Progenitor cell of endocrine pancreas (in vitro differentiated cells): ENCODE measurements around the gene HAPLN2. TPM values are rescaled to one million over a fixed set of nuclear protein-coding genes. Genes with fewer than 3 reads are reported as not detected.

ENCODE experiments used
- DNase-seq: peaks from one replicate; pipeline ENCODE4 v3.0.0; 2021; ENCODE audit warnings: low spot score; ENCODE audit not compliant: unreplicated experiment
- H3K27ac Mint-ChIP-seq: 2 replicates; pipeline ENCODE4 v1.8.0; 2021; ENCODE audit warnings: mild to moderate bottlenecking, moderate library complexity, mixed read lengths
- H3K27me3 Mint-ChIP-seq: 2 replicates; pipeline ENCODE4 v1.8.0; 2021; ENCODE audit warnings: mixed read lengths
- H3K36me3 Mint-ChIP-seq: 2 replicates; pipeline ENCODE4 v1.8.0; 2022; ENCODE audit warnings: mixed read lengths; ENCODE audit not compliant: insufficient read depth
- H3K4me1 Mint-ChIP-seq: 2 replicates; pipeline ENCODE4 v1.8.0; 2021; ENCODE audit warnings: low read depth, mixed read lengths
- H3K4me3 Mint-ChIP-seq: 2 replicates; pipeline ENCODE4 v1.8.0; 2021; ENCODE audit warnings: low read depth, mild to moderate bottlenecking, moderate library complexity, mixed read lengths
- H3K9me3 Mint-ChIP-seq: 2 replicates; pipeline ENCODE4 v1.8.0; 2021; ENCODE audit warnings: low read depth, mixed read lengths
- total RNA-seq: library from RNA; stranded (reverse); gene quantifications from 2 replicates; pipeline ENCODE4 v1.2.1, GENCODE V29; 2021
- TF ChIP-seq, protein P1 (sequence below): fragments of 200-600 bp; sonication (generic); IDR thresholded peaks from one replicate; pipeline ENCODE4 v1.5.0; 2021; ENCODE audit warnings: antibody characterized with exemption, mild to moderate bottlenecking; ENCODE audit not compliant: unreplicated experiment

HAPLN2 gene
- total RNA-seq, 1 donor from 2014 or later, result 0.38 TPM

GRCh38 chr1:156623946-156624813 is 5.0 kb downstream of the HAPLN2 start:
- H3K27me3 Mint-ChIP-seq, result peaks cover 75% of the 10 kb centered on the region
- peaks cover 3% of the 10 kb centered on the region for H3K4me1 Mint-ChIP-seq
- no peak overlapping the region for H3K27ac Mint-ChIP-seq
- TF ChIP-seq, protein P1, sequence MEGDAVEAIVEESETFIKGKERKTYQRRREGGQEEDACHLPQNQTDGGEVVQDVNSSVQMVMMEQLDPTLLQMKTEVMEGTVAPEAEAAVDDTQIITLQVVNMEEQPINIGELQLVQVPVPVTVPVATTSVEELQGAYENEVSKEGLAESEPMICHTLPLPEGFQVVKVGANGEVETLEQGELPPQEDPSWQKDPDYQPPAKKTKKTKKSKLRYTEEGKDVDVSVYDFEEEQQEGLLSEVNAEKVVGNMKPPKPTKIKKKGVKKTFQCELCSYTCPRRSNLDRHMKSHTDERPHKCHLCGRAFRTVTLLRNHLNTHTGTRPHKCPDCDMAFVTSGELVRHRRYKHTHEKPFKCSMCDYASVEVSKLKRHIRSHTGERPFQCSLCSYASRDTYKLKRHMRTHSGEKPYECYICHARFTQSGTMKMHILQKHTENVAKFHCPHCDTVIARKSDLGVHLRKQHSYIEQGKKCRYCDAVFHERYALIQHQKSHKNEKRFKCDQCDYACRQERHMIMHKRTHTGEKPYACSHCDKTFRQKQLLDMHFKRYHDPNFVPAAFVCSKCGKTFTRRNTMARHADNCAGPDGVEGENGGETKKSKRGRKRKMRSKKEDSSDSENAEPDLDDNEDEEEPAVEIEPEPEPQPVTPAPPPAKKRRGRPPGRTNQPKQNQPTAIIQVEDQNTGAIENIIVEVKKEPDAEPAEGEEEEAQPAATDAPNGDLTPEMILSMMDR, result peak; percentile 48
- no peaks in the 10 kb centered on the region for H3K36me3 Mint-ChIP-seq
- no peaks in the 10 kb centered on the region for H3K9me3 Mint-ChIP-seq
- peak overlapping the region; percentile 35 for H3K4me3 Mint-ChIP-seq
- peak; percentile 54 for DNase-seq

DNA sequence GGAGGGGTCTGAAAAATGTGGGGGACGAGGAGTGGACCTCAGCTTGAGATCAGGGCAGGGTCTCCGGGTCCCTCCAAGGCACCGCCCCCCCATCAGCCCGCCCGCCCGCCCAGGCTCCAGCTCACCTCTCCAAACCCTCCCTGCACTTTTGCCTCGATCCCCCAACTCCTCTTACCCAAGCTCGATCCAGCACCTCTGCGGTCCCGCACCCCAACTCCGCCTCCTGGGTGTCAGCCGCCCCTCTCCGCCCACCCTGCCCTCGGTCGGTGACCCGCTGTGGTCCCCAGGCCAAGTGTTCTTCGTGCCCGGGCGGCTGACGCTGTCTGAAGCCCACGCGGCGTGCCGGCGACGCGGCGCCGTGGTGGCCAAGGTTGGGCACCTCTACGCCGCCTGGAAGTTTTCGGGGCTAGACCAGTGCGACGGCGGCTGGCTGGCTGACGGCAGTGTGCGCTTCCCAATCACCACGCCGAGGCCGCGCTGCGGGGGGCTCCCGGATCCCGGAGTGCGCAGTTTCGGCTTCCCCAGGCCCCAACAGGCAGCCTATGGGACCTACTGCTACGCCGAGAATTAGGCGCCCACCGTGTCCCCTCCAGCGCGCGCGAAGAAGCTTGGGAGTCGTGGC is 5.7 kb downstream of the HAPLN2 start:
- no peak for DNase-seq
- no peak overlapping the region for H3K4me3 Mint-ChIP-seq
- H3K4me1 Mint-ChIP-seq, result peaks cover 3% of the 10 kb centered on the region
- no peaks in the 10 kb centered on the region for H3K36me3 Mint-ChIP-seq
- H3K9me3 Mint-ChIP-seq, result no peaks in the 10 kb centered on the region
- no peak overlapping the region for H3K27ac Mint-ChIP-seq
- TF ChIP-seq, protein P1, result no peak
- peaks cover 71% of the 10 kb centered on the region for H3K27me3 Mint-ChIP-seq

DNA sequence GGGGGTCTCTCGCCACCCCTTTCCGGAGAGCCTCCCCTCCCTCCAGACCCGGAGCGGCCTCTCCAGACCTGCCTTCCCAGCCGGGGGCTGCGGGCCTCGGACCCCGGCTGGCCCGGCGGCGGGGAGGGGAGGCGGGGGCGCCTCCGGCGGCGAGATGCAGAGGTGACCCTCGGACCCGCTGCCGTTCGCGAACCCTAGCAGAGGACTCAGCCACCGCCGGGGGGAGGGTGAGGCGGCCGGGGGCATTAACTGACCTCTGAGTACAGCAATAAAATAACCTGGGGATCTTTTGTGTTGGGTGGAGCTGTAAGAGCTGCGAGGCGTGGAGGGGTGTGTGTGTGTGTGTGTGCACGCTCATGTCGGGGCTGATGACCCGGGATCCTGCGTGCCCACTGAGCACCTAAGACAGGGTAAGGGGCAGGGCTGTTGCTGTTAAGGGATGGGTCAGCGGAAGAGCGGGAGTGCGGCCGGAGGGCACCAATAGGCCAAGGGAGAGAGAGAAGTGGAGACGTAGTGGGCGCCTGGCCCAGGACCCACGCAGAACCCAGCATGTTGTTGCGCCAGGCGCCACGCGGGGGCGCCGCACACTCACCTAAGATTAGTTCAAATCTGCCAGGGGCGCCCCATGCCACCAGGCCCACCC is 6.3 kb downstream of the HAPLN2 start:
- Mint-ChIP-seq H3K36me3 (no peaks in the 10 kb centered on the region), H3K9me3 (no peaks in the 10 kb centered on the region), H3K4me1 (peaks cover 3% of the 10 kb centered on the region), H3K4me3 (peak overlapping the region; percentile 53), H3K27ac (no peak overlapping the region), H3K27me3 (peaks cover 65% of the 10 kb centered on the region)
- peak; percentile 41 for DNase-seq
- TF ChIP-seq, protein P1, result peak; percentile 70

DNA sequence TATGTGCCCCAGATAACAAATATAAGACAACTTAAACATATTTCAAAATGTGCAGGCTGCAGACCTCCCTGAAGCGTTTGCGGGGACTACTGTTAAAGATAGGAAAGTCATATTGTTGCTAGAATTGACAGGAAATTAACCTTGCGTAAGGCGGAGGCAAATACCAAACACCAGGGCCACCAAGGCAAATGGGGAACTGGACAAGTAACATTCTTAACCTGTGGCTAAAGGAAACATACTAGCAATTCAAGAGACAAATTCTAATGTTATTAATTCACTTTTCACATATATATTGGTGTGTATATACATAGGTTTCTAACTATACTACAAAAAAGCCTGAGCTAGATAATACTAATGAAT is 6.8 kb downstream of the HAPLN2 start:
- peaks cover 3% of the 10 kb centered on the region for H3K4me1 Mint-ChIP-seq
- TF ChIP-seq, protein P1, result no peak
- no peak overlapping the region for H3K4me3 Mint-ChIP-seq
- no peaks in the 10 kb centered on the region for H3K36me3 Mint-ChIP-seq
- H3K27ac Mint-ChIP-seq, result no peak overlapping the region
- DNase-seq, result no peak
- H3K9me3 Mint-ChIP-seq, result no peaks in the 10 kb centered on the region
- H3K27me3 Mint-ChIP-seq, result peaks cover 65% of the 10 kb centered on the region

DNA sequence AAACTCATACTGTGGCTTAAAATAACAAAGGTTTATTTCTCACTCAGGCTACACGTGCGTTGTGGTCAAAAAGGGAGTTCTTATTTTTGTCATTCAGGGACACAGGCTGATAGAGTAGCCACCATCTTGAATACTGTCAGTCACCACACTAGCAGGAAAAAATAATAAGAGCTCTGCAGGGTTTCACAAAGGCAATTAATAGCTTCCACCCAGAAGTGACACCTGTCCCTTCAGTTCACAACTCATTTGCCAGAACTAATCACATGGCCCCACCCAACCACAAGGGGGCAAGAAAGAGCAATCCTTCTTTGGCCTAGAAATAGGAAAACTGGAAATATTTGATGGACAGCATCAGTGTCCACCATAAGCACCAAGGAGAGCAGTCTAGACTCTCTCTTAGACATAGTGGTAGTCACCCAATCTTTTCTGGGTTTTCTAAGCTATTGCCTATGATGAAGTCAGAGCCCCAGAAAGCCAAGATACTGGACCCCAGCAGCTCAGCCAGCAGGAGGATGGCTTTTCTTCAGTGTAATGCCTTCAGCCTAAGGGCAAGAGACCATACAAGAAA is 8.2 kb downstream of the HAPLN2 start:
- H3K4me3 Mint-ChIP-seq, result no peak overlapping the region
- peaks cover 3% of the 10 kb centered on the region for H3K4me1 Mint-ChIP-seq

More for the DNA sequence above, 8.2 kb downstream of the HAPLN2 start:
- Mint-ChIP-seq H3K27me3 (peaks cover 64% of the 10 kb centered on the region), H3K36me3 (no peaks in the 10 kb centered on the region), H3K27ac (no peak overlapping the region), H3K9me3 (no peaks in the 10 kb centered on the region)
- TF ChIP-seq, protein P1, result peak; percentile 68
- DNase-seq, result no peak
